ENCODE results near the gene AXIN1. TPM values are rescaled to one million over a fixed set of nuclear protein-coding genes. Genes with fewer than 3 reads are reported as not detected.

The AXIN1 gene
- total RNA-seq, 1 experiment from 2014 or later, result 42.0 TPM

GRCh38 chr16:361341-361871, 8.9 kb upstream of the AXIN1 start:
- Histone ChIP-seq H3K4me3 (no peak overlapping the region), H3K9me3 (ENCODE audit: insufficient read depth, low read depth) (no peaks in the 10 kb centered on the region), H3K27ac (no peak overlapping the region), H3K4me2 (no peak overlapping the region), H3K36me3 (ENCODE audit: low read depth) (no peaks in the 10 kb centered on the region), H4K20me1 (ENCODE audit: insufficient read depth) (no peaks in the 10 kb centered on the region), H3F3A (ENCODE audit: insufficient read depth, low read depth) (0 out of 2 replicates have a peak, but pooled peaks cover 5% of the 10 kb centered on the region), H2AFZ (no peak overlapping the region), H3K4me1 (replicated peaks; ENCODE audit: insufficient read depth) (no peaks in the 10 kb centered on the region), H3K9me2 (ENCODE audit: insufficient read depth) (no peaks in the 10 kb centered on the region), H3K27me3 (ENCODE audit: insufficient read depth, low read depth) (peaks cover 6% of the 10 kb centered on the region; the same call in 1 of the 2 replicates), H3K79me2 (ENCODE audit: low read depth) (no peaks in the 10 kb centered on the region)
- intact Hi-C loops (cut with micrococcal nuclease; ENCODE audit: unreplicated experiment), result no loop called here
- ChIA-PET POLR2A (ENCODE audit: unreplicated experiment) (no interaction called here), CTCF (interaction anchor here (2.0 kb wide), 1 partner anchor 254 kb away, joined by 10 read pairs; no protein-coding TSS in a partner anchor)
- no peak for DNase-seq
- no peak for TF ChIP-seq EZH2 (IDR thresholded peaks at IDR 0.05; ENCODE audit: low read depth)
- TF ChIP-seq, protein P1, sequence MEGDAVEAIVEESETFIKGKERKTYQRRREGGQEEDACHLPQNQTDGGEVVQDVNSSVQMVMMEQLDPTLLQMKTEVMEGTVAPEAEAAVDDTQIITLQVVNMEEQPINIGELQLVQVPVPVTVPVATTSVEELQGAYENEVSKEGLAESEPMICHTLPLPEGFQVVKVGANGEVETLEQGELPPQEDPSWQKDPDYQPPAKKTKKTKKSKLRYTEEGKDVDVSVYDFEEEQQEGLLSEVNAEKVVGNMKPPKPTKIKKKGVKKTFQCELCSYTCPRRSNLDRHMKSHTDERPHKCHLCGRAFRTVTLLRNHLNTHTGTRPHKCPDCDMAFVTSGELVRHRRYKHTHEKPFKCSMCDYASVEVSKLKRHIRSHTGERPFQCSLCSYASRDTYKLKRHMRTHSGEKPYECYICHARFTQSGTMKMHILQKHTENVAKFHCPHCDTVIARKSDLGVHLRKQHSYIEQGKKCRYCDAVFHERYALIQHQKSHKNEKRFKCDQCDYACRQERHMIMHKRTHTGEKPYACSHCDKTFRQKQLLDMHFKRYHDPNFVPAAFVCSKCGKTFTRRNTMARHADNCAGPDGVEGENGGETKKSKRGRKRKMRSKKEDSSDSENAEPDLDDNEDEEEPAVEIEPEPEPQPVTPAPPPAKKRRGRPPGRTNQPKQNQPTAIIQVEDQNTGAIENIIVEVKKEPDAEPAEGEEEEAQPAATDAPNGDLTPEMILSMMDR (conservative IDR thresholded peaks at IDR 0.05), result no peak
- BruUV-seq (replicated peaks), result no TSS peak

- CTCF ChIA-PET, result interaction anchor here (2.0 kb wide), 1 partner anchor 254 kb away, joined by 10 read pairs; no protein-coding TSS in a partner anchor
- POLR2A ChIA-PET (ENCODE audit: unreplicated experiment), result no interaction called here
- H3K27me3 ChIP-seq (ENCODE audit: insufficient read depth, low read depth), result peaks cover 6% of the 10 kb centered on the region; the same call in 1 of the 2 replicates
Measured at GRCh38 chr16:360698-361336, 8.3 kb upstream of the AXIN1 start.

DNA sequence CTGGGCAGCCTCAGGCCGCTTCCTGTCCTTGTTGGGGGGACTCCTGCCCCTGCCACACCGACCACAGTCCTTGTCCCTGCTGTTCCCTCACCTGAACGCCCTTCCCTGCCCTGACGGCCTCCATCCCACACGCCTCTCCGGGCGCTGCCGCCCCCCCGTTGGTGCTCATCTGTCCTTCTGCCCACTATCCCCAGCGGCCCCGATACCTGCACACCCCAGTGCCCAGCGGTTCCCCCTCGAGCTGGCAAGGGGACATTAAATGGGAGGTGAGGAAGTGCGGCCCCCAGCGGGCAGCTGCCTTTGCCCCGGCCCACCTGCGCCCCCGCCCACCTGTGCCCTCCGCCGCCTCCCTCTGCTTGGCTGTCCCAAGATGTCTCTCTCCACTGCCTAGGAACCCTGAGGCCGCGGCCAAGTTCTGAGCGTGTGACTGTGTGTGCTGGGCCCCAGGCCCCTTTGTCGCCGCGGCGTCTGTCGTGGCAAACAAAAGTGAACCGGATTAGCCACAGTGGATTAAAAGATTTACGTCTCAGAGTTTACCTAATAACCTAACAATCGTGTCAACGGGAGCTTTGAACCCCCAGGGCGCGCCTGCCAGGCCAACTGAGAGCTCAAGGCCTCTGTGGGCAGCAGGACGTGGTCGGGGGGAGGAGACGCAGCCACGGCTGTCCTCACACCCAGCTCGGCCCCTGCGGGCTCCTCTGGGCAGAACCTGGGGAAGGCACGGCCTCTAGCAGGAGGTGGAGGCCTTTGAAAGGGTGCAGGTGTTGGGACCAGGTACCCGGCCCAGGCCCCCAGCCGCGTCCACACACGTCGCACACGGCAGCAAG, 7.6 kb upstream of the AXIN1 start:
- CTCF ChIA-PET, result no interaction called here
- POLR2A ChIA-PET (ENCODE audit: unreplicated experiment), result no interaction called here

More at GRCh38 chr16:360698-361336, 8.3 kb upstream of the AXIN1 start:
- Histone ChIP-seq H3K36me3 (ENCODE audit: low read depth) (no peaks in the 10 kb centered on the region), H3K4me3 (no peak overlapping the region), H3K9me3 (ENCODE audit: insufficient read depth, low read depth) (no peaks in the 10 kb centered on the region), H3F3A (ENCODE audit: insufficient read depth, low read depth) (0 out of 2 replicates have a peak, but pooled peaks cover 5% of the 10 kb centered on the region), H3K9me2 (ENCODE audit: insufficient read depth) (no peaks in the 10 kb centered on the region), H2AFZ (no peak overlapping the region), H3K4me1 (replicated peaks; ENCODE audit: insufficient read depth) (no peaks in the 10 kb centered on the region), H3K4me2 (no peak overlapping the region), H3K27ac (no peak overlapping the region), H4K20me1 (ENCODE audit: insufficient read depth) (no peaks in the 10 kb centered on the region), H3K79me2 (ENCODE audit: low read depth) (no peaks in the 10 kb centered on the region)
- no peak for DNase-seq
- TF ChIP-seq, protein P1 (conservative IDR thresholded peaks at IDR 0.05), result no peak
- TF ChIP-seq EZH2 (IDR thresholded peaks at IDR 0.05; ENCODE audit: low read depth), result no peak
- BruUV-seq (replicated peaks), result no TSS peak
- intact Hi-C loops (cut with micrococcal nuclease; ENCODE audit: unreplicated experiment), result no loop called here

More for the DNA sequence above, 7.6 kb upstream of the AXIN1 start:
- no peaks in the 10 kb centered on the region for H3K9me2 ChIP-seq (ENCODE audit: insufficient read depth)
- no peaks in the 10 kb centered on the region for H4K20me1 ChIP-seq (ENCODE audit: insufficient read depth)
- H3K4me3 ChIP-seq, result no peak overlapping the region
- DNase-seq, result no peak
- no peaks in the 10 kb centered on the region for H3K9me3 ChIP-seq (ENCODE audit: insufficient read depth, low read depth)
- BruUV-seq (replicated peaks), result no TSS peak
- TF ChIP-seq, protein P1 (conservative IDR thresholded peaks at IDR 0.05), result no peak
- TF ChIP-seq EZH2 (IDR thresholded peaks at IDR 0.05; ENCODE audit: low read depth), result no peak
- H3K79me2 ChIP-seq (ENCODE audit: low read depth), result no peaks in the 10 kb centered on the region
- no peaks in the 10 kb centered on the region for H3K36me3 ChIP-seq (ENCODE audit: low read depth)
- no peak overlapping the region for H3K27ac ChIP-seq
- no peak overlapping the region for H2AFZ ChIP-seq
- no peaks in the 10 kb centered on the region for H3K4me1 ChIP-seq (replicated peaks; ENCODE audit: insufficient read depth)
- intact Hi-C loops (cut with micrococcal nuclease; ENCODE audit: unreplicated experiment), result no loop called here
- 0 out of 2 replicates have a peak, but pooled peaks cover 5% of the 10 kb centered on the region for H3F3A ChIP-seq (ENCODE audit: insufficient read depth, low read depth)
- H3K27me3 ChIP-seq (ENCODE audit: insufficient read depth, low read depth), result peaks cover 6% of the 10 kb centered on the region; the same call in 1 of the 2 replicates
- H3K4me2 ChIP-seq, result no peak overlapping the region

Data from PC-9 (cell line).